Subcutaneous preadipocyte (primary cell): ENCODE results near the gene CHRNA10. TPM values are rescaled to one million over a fixed set of nuclear protein-coding genes. Genes with fewer than 3 reads are reported as not detected.

Source experiments
- small RNA-seq: library from RNA; depleted of rRNA; stranded (forward); fragments of <200 nt; gene quantifications from one replicate; pipeline ENCODE3, GENCODE V24; 2012
- total RNA-seq: library from RNA; depleted of rRNA; stranded (reverse); fragments of >200 nt; gene quantifications from 2 replicates; pipeline ENCODE4 v1.2.3, GENCODE V29; 2012

Gene CHRNA10, protein sequence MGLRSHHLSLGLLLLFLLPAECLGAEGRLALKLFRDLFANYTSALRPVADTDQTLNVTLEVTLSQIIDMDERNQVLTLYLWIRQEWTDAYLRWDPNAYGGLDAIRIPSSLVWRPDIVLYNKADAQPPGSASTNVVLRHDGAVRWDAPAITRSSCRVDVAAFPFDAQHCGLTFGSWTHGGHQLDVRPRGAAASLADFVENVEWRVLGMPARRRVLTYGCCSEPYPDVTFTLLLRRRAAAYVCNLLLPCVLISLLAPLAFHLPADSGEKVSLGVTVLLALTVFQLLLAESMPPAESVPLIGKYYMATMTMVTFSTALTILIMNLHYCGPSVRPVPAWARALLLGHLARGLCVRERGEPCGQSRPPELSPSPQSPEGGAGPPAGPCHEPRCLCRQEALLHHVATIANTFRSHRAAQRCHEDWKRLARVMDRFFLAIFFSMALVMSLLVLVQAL
- total RNA-seq: 1.5 and 1.6 TPM in 2 replicates

DNA sequence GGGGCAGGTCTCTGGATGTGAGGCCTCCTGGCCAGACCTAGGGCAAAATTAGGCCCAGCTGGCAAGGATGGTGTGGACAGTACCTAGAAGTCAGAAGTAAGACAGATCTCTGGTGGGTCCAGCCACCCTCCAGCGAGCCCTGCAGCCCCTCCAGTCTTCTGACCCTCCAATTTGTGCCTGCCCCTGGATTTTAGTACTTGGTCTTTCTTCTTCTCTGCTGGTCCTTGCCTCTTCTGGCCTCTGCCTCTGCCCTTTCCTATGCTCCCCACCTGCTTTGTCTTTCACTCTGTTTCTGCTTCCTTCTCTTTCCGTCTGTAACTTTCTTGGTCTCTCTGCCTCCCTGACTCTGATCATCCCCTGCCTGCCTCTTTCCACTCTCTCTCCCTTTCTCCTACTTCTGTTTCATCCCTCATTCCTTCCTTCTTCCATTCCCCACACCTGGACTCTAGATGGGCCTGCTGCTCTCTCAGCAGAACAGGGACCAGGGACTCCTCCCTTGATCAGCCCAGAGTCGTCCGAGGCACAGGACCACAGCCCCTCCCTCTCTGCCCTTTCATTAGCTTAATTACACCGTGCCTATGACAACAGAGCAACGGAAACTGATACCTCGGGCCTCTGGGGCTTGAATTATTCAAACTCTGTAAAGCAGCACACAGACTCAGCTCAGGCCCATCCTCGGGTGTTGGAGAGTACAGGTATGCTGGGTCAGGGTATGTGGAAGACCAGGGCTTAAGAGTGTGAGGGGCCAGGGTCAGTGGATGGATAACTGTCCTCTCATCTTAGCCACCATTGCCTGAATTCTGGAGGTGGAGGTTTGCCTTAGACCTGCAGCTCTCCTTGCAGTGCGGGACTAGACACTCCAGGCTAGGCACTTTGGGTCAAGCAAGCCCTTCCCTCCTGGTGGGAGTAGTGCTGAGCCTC, at the start of gene CHRNA10:
Gene CHRNA10 (minus strand): TSS at position 51 of the 921 bp plus-strand sequence. CDS start 72 bp downstream, outside the sequence.

DNA sequence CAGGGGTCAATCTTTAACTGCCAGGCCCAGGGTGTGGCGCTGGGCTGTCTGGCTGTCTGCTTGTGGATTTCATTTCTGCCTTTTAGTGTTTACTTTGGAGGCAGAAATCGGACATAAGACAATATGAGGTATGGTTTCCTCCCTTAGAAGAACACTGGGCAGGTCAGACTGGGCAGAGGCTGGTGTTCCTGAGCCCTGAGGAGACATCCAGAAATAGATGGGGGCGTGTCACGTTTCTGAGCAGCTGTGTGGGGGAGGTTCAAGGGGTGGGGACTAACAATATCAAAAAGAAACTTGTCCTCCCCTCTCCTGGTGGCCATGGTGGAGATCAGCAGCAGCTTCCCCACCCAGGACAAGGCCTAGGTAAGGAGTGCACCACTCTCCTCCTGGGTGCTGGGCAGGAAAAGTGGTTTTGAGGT, 26.4 kb downstream of the CHRNA10 start, which contains the start of gene ART1:
Gene ART1 (plus strand): TSS at position 312 of the 419 bp plus-strand sequence. CDS start 14,086 bp downstream, outside the sequence.

GRCh38 chr11:3641701-3642070, 29.5 kb downstream of the CHRNA10 start, which contains the start of gene ART5:
ART5 (minus strand) TSS chr11:3641992; CDS start chr11:3641862, 130 bp downstream.

Small RNAs within 50 kb of the gene (small RNA-seq; reads per million reads assigned to genes)
- gene RF00019: not detected
- not detected for gene RNU6-1143P

Other genes with a start within 250 kb of the CHRNA10 start
- not detected in 2 replicates for gene ART5, start 29.4 kb downstream of the CHRNA10 start, total RNA-seq
- not detected in 2 replicates for gene ART1, start 26.3 kb downstream of the CHRNA10 start, total RNA-seq
- 118 and 191 TPM in 2 replicates for gene NUP98, start 126.2 kb upstream of the CHRNA10 start, total RNA-seq
- gene PGAP2, start 137.2 kb upstream of the CHRNA10 start, total RNA-seq: 14.3 and 16.4 TPM in 2 replicates
- 14.7 and 18.4 TPM in 2 replicates for gene RHOG, start 169.6 kb upstream of the CHRNA10 start, total RNA-seq
- gene STIM1, start 184.3 kb upstream of the CHRNA10 start, total RNA-seq: 28.7 and 33.4 TPM in 2 replicates